ENCODE data around the gene RIPK4. TPM values are rescaled to one million over a fixed set of nuclear protein-coding genes. Genes with fewer than 3 reads are reported as not detected.

RIPK4 gene
- total and polyA plus RNA-seq, 9 donors = 0.08 to 12.4 (median 0.90) TPM

DNA sequence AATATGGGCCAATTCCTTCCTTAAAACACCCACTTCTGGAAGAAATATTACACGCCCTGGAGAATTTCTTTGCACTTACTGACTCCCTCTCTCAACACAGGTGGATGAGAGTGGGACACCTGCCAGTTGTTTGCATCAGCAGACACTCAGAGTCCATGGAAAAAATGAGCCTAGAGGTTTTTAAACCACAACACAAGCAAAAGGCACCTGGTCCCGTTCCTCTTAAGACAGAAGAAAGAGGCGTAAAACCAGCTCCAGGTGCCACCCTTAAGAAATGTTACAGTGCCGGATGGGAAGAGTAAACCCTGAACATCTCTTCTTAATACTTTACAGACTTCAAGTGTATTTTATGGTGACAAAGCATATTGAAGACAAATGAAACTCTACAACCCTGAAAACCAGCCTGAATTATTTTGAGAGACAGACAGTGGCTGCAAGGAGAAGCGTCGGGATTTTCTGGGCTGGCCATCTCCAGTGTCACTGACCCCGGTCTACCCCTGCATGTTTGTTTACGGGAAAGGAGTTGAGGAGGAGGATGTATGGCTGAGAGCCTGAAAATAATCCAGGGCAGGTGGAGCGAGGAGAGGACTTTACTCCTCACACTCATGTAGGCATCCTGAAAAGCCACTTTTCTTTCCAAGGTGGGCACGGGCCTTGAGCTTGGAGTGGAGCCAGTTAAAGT is 7.8 kb upstream of the RIPK4 start:
- TF ChIP-seq POLR2A (IDR thresholded peaks at IDR 0.05) (no peak), EP300 (IDR thresholded peaks at IDR 0.05) (no peak)
- TF ChIP-seq, protein P1, sequence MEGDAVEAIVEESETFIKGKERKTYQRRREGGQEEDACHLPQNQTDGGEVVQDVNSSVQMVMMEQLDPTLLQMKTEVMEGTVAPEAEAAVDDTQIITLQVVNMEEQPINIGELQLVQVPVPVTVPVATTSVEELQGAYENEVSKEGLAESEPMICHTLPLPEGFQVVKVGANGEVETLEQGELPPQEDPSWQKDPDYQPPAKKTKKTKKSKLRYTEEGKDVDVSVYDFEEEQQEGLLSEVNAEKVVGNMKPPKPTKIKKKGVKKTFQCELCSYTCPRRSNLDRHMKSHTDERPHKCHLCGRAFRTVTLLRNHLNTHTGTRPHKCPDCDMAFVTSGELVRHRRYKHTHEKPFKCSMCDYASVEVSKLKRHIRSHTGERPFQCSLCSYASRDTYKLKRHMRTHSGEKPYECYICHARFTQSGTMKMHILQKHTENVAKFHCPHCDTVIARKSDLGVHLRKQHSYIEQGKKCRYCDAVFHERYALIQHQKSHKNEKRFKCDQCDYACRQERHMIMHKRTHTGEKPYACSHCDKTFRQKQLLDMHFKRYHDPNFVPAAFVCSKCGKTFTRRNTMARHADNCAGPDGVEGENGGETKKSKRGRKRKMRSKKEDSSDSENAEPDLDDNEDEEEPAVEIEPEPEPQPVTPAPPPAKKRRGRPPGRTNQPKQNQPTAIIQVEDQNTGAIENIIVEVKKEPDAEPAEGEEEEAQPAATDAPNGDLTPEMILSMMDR (IDR thresholded peaks at IDR 0.05) = no peak
- Histone ChIP-seq H3K4me3 (no peak overlapping the region), H3K4me1 (ENCODE audit: insufficient read depth) (no peaks in the 10 kb centered on the region), H3K9me3 (no peaks in the 10 kb centered on the region), H3K27ac (no peak overlapping the region), H3K27me3 (no peaks in the 10 kb centered on the region), H3K36me3 (no peaks in the 10 kb centered on the region)
- intact Hi-C loops (cut with DNase I) = loop anchor here (5.0 to 10.0 kb wide), 5 partner anchors 152 to 490 kb away; no protein-coding TSS in a partner anchor
- WGBS, 3 donors = 43 to 57% (median 47%) methylated on average over 10 of the region's 10 CpGs
- no peak for DNase-seq

GRCh38 chr21:41772351-41773080 is 5.7 kb upstream of the RIPK4 start:
- no peaks in the 10 kb centered on the region for H3K9me3 ChIP-seq
- 33 to 43% (median 42%) methylated on average over 16 of the region's 16 CpGs for WGBS, 3 donors
- no peaks in the 10 kb centered on the region for H3K27me3 ChIP-seq

DNA sequence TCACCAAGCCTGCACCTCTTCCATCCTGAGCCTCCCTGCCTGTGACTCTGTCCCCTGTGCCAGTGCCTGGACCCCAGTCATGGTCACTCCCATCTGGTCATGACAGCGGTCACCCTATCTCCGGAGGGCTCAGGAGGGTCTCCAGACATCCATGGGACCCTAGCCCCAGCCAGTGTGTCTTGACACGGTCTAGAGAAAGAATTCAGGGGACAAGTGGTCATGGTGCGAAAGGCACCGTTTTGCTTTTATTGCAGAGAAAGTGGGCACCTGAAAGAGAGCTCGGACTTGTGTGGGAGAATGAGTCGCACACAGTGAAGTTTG is 4.7 kb upstream of the RIPK4 start:
- Histone ChIP-seq H3K9me3 (no peaks in the 10 kb centered on the region), H3K27ac (no peak overlapping the region), H3K4me1 (ENCODE audit: insufficient read depth) (no peaks in the 10 kb centered on the region), H3K4me3 (no peak overlapping the region), H3K27me3 (no peaks in the 10 kb centered on the region), H3K36me3 (no peaks in the 10 kb centered on the region)
- DNase-seq = no peak
- intact Hi-C loops (cut with DNase I) = loop anchor here in 2 of 4 donors (10.0 kb wide), 3 partner anchors 157 to 487 kb away; no protein-coding TSS in a partner anchor
- 79 to 85% (median 85%) methylated on average over 7 of the region's 7 CpGs for WGBS, 3 donors
- no peak for TF ChIP-seq POLR2A (IDR thresholded peaks at IDR 0.05)

More at GRCh38 chr21:41772351-41773080, 5.7 kb upstream of the RIPK4 start:
- TF ChIP-seq POLR2A (IDR thresholded peaks at IDR 0.05) (no peak), EP300 (IDR thresholded peaks at IDR 0.05) (no peak)
- TF ChIP-seq, protein P1 (IDR thresholded peaks at IDR 0.05) = no peak
- Histone ChIP-seq H3K4me3 (no peak overlapping the region), H3K4me1 (ENCODE audit: insufficient read depth) (no peaks in the 10 kb centered on the region), H3K36me3 (no peaks in the 10 kb centered on the region), H3K27ac (no peak overlapping the region)
- DNase-seq = no peak
- intact Hi-C loops (cut with DNase I) = loop anchor here in 2 of 4 donors (10.0 kb wide), 3 partner anchors 158 to 488 kb away; no protein-coding TSS in a partner anchor

GRCh38 chr21:41770901-41771624 is 4.2 kb upstream of the RIPK4 start:
- H3K36me3 ChIP-seq = no peaks in the 10 kb centered on the region
- DNase-seq = no peak
- no peaks in the 10 kb centered on the region for H3K4me1 ChIP-seq (ENCODE audit: insufficient read depth)
- no peak overlapping the region for H3K4me3 ChIP-seq
- intact Hi-C loops (cut with DNase I) = loop anchor here in 2 of 4 donors (10.0 kb wide), 3 partner anchors 156 to 486 kb away; no protein-coding TSS in a partner anchor
- no peaks in the 10 kb centered on the region for H3K27me3 ChIP-seq
- H3K27ac ChIP-seq = no peak overlapping the region
- H3K9me3 ChIP-seq = no peaks in the 10 kb centered on the region
- WGBS, 3 donors = 57 to 64% (median 62%) methylated on average over 14 of the region's 14 CpGs
- TF ChIP-seq POLR2A (IDR thresholded peaks at IDR 0.05) (no peak), EP300 (IDR thresholded peaks at IDR 0.05) (no peak)
- TF ChIP-seq, protein P1 (IDR thresholded peaks at IDR 0.05) = no peak

Data from ovary (tissue), 9 donors.